IMR-90 (cell line): ENCODE results near the gene CYSLTR2. TPM values are rescaled to one million over a fixed set of nuclear protein-coding genes. Genes with fewer than 3 reads are reported as not detected.
A peak's percentile ranks its signal among the peaks of the same experiment; 100 is the strongest.

Experiments
- ATAC-seq: fragments of 200-7000 bp; cut with Tn5 transposase; 2 replicates; pipeline ENCODE4 v1.9.1; 2020; ENCODE audit warnings: low read depth, mild to moderate bottlenecking, moderate library complexity
- BruUV-seq: library from RNA; stranded (reverse); fragments of 400-500 nt; replicated peaks from 2 replicates; lab custom pipeline; 2021; lab: Mats Ljungman, UMichigan
- CTCF ChIA-PET: fragments of 300-600 bp; formaldehyde crosslinking; extraction: SDS; loops from one replicate; lab custom pipeline; 2021; ENCODE audit warnings: antibody characterized with exemption; lab: Yijun Ruan, JAX
- POLR2A ChIA-PET: fragments of 300-600 bp; sonication (Branson Sonifier 250); formaldehyde crosslinking; loops from one replicate; lab custom pipeline; 2022; ENCODE audit warnings: antibody characterized with exemption; ENCODE audit not compliant: unreplicated experiment; lab: Charles Lee
- DNase-seq: peaks from one replicate; pipeline ENCODE4 v3.0.0; 2013
- H2AFZ ChIP-seq: replicated peaks from 2 replicates; pipeline ENCODE3; 2013; ENCODE audit warnings: low read length, mild to moderate bottlenecking; ENCODE audit not compliant: poor library complexity
- H2AK5ac ChIP-seq: 2 replicates; pipeline ENCODE4 v1.6.1; 2013; ENCODE audit warnings: low read depth, low read length, inconsistent platforms
- H2AK9ac ChIP-seq: replicated peaks from 2 replicates; pipeline ENCODE3; 2013; ENCODE audit warnings: mild to moderate bottlenecking, low read depth, low read length, moderate library complexity; ENCODE audit not compliant: poor library complexity
- H2BK120ac ChIP-seq: 2 replicates; pipeline ENCODE4 v1.6.1; 2013; ENCODE audit warnings: low read depth, low read length, inconsistent platforms
- H2BK15ac ChIP-seq: 3 replicates; pipeline ENCODE4 v1.6.1; 2013; ENCODE audit warnings: low read depth, low read length, inconsistent platforms
- H2BK20ac ChIP-seq: 2 replicates; pipeline ENCODE4 v1.6.1; 2013; ENCODE audit warnings: low read depth, mild to moderate bottlenecking, inconsistent platforms, low read length, moderate library complexity
- H2BK5ac ChIP-seq: 2 replicates; pipeline ENCODE4 v1.6.1; 2013; ENCODE audit warnings: mild to moderate bottlenecking, low read depth, low read length, inconsistent platforms; ENCODE audit not compliant: poor library complexity, severe bottlenecking
- H3K14ac ChIP-seq: replicated peaks from 2 replicates; pipeline ENCODE4 v1.6.1; 2013; ENCODE audit warnings: low read depth, low read length, inconsistent platforms
- H3K18ac ChIP-seq: 2 replicates; pipeline ENCODE4 v1.6.1; 2013; ENCODE audit warnings: low read depth, low read length, control low read depth
- H3K23ac ChIP-seq: 2 replicates; pipeline ENCODE4 v1.6.1; 2013; ENCODE audit warnings: low read depth, low read length, inconsistent platforms
- H3K27ac ChIP-seq: 2 replicates; pipeline ENCODE4 v1.5.1; 2013; ENCODE audit warnings: mild to moderate bottlenecking, control low read depth, low read length; ENCODE audit not compliant: insufficient read depth
- H3K27me3 ChIP-seq: 2 replicates; pipeline ENCODE4 v1.6.1; 2013; ENCODE audit warnings: low read length; ENCODE audit not compliant: control insufficient read depth, insufficient read depth
- H3K36me3 ChIP-seq: 2 replicates; pipeline ENCODE4 v1.6.1; 2013; ENCODE audit warnings: low read length, mixed read lengths; ENCODE audit not compliant: control insufficient read depth, insufficient read depth
- H3K4ac ChIP-seq: 2 replicates; pipeline ENCODE4 v1.6.1; 2013; ENCODE audit warnings: low read depth, low read length, inconsistent platforms
- H3K4me1 ChIP-seq: 2 replicates; pipeline ENCODE4 v1.6.1; 2013; ENCODE audit warnings: low read length, mixed read lengths; ENCODE audit not compliant: control insufficient read depth, insufficient read depth
- H3K4me2 ChIP-seq: 2 replicates; pipeline ENCODE4 v1.6.1; 2013; ENCODE audit warnings: low read depth, mild to moderate bottlenecking, control low read depth, low read length, moderate library complexity
- H3K4me3 ChIP-seq: 2 replicates; pipeline ENCODE4 v1.5.1; 2013; ENCODE audit warnings: low read depth, mild to moderate bottlenecking, control low read depth, low read length, moderate library complexity; ENCODE audit not compliant: insufficient read depth
- H3K56ac ChIP-seq: 2 replicates; pipeline ENCODE4 v1.6.1; 2013; ENCODE audit warnings: low read length, inconsistent platforms; ENCODE audit not compliant: insufficient read depth; ENCODE audit errors: extremely low read depth
- H3K79me1 ChIP-seq, 2 experiments: 2 replicates each; pipeline ENCODE4 v1.6.1; 2013; ENCODE audit warnings: low read length in 2 of 2, inconsistent platforms in 1 of 2, low read depth in 1 of 2
- H3K9ac ChIP-seq: 2 replicates; pipeline ENCODE4 v1.6.1; 2013; ENCODE audit warnings: low read depth, low read length, control low read depth
- H3K9me1 ChIP-seq: 2 replicates; pipeline ENCODE4 v1.6.1; 2013; ENCODE audit warnings: low read length, inconsistent platforms; ENCODE audit not compliant: insufficient read depth
- H3K9me3 ChIP-seq: 2 replicates; pipeline ENCODE4 v1.6.1; 2013; ENCODE audit warnings: low read length; ENCODE audit not compliant: control insufficient read depth, insufficient read depth
- H4K20me1 ChIP-seq: 2 replicates; pipeline ENCODE4 v1.6.1; 2013; ENCODE audit warnings: low read length, inconsistent platforms; ENCODE audit not compliant: insufficient read depth
- H4K5ac ChIP-seq: 2 replicates; pipeline ENCODE4 v1.6.1; 2013; ENCODE audit warnings: mild to moderate bottlenecking, low read depth, low read length, control low read depth
- H4K8ac ChIP-seq, 2 experiments: 2 replicates each; pipeline ENCODE4 v1.6.1; 2013; ENCODE audit warnings: low read depth in 2 of 2, low read length in 2 of 2, control low read depth in 1 of 2, inconsistent platforms in 1 of 2
- H4K91ac ChIP-seq: 2 replicates; pipeline ENCODE4 v1.6.1; 2013; ENCODE audit warnings: low read depth, low read length, inconsistent platforms; ENCODE audit not compliant: insufficient read depth
- BHLHE40 ChIP-seq: fragments of 150-350 bp; IDR thresholded peaks from 2 replicates; pipeline ENCODE4 v1.6.1; 2016; ENCODE audit warnings: mild to moderate bottlenecking, low read depth, low read length
- CEBPB ChIP-seq: IDR thresholded peaks from 2 replicates; pipeline ENCODE4 v1.6.1; 2012; ENCODE audit warnings: low read depth, low read length, improper control_type of control experiment
- CHD1 ChIP-seq: IDR thresholded peaks from 2 replicates; pipeline ENCODE4 v1.6.1; 2012; ENCODE audit warnings: low read depth, low read length, improper control_type of control experiment
- CTCF ChIP-seq: conservative IDR thresholded peaks from 2 replicates; pipeline ENCODE4 v1.5.1; 2012; ENCODE audit warnings: mild to moderate bottlenecking, low read depth, low read length, improper control_type of control experiment
- ELK1 ChIP-seq: fragments of 150-350 bp; IDR thresholded peaks from 2 replicates; pipeline ENCODE4 v1.6.1; 2016; ENCODE audit warnings: low read depth, mild to moderate bottlenecking, low read length, moderate library complexity, borderline replicate concordance
- FOS ChIP-seq: fragments of 150-350 bp; IDR thresholded peaks from 2 replicates; pipeline ENCODE4 v1.6.1; 2016; ENCODE audit warnings: low read depth, low read length
- MAFK ChIP-seq: IDR thresholded peaks from 2 replicates; pipeline ENCODE4 v1.6.1; 2012; ENCODE audit warnings: low read depth, low read length, improper control_type of control experiment
- MAZ ChIP-seq: IDR thresholded peaks from 2 replicates; pipeline ENCODE4 v1.6.1; 2012; ENCODE audit warnings: low read depth, mild to moderate bottlenecking, low read length, improper control_type of control experiment, moderate library complexity, borderline replicate concordance
- NFE2L2 ChIP-seq: fragments of 150-350 bp; IDR thresholded peaks from 2 replicates; pipeline ENCODE4 v1.6.1; 2016; ENCODE audit warnings: low read depth, mild to moderate bottlenecking, low read length
- POLR2A ChIP-seq: IDR thresholded peaks from 2 replicates; pipeline ENCODE4 v1.6.1; 2012; ENCODE audit warnings: mild to moderate bottlenecking, low read depth, low read length
- RAD21 ChIP-seq: IDR thresholded peaks from 2 replicates; pipeline ENCODE4 v1.6.1; 2012; ENCODE audit warnings: low read length, improper control_type of control experiment
- RFX5 ChIP-seq: IDR thresholded peaks from 2 replicates; pipeline ENCODE4 v1.8.0; 2012; ENCODE audit warnings: low read depth, mild to moderate bottlenecking, low read length, moderate library complexity
- SMC3 ChIP-seq: fragments of 150-350 bp; IDR thresholded peaks from 2 replicates; pipeline ENCODE4 v1.6.1; 2016; ENCODE audit warnings: low read depth, mild to moderate bottlenecking, antibody characterized with exemption, low read length, moderate library complexity
- USF2 ChIP-seq: fragments of 150-350 bp; IDR thresholded peaks from 2 replicates; pipeline ENCODE4 v1.6.1; 2017; ENCODE audit warnings: mild to moderate bottlenecking, antibody characterized with exemption, low read length, low read depth
- WGBS, 2 experiments: methylation state at CpG; one replicate each; pipeline versions ENCODE4 v1.1.5 to v1.1.7; 2013; ENCODE audit warnings: missing lambda C conversion rate in 2 of 2; ENCODE audit not compliant: insufficient read length in 1 of 2; ENCODE audit errors: extremely low coverage in 2 of 2; 5-methylcytosine and 5-hydroxymethylcytosine counted together
- dilution Hi-C: fragments of 300-500 bp; cut with HindIII; formaldehyde crosslinking; loops from one replicate; pipeline ENCODE4 v1.14.3; 2018; ENCODE audit warnings: low sequenced_read_pairs; ENCODE audit not compliant: unreplicated experiment
- in situ Hi-C: fragments of 300-500 bp; cut with MboI; formaldehyde crosslinking; loops from 3 replicates; pipeline ENCODE4 v1.14.3; 2019; ENCODE audit warnings: low sequenced_read_pairs, inconsistent platforms, mixed read lengths
- intact Hi-C: fragments of 100-400 bp; cut with micrococcal nuclease; formaldehyde crosslinking; loops from 2 replicates; pipeline ENCODE4 v1.10.0; 2022
- polyA plus RNA-seq, 3 experiments: library from polyadenylated mRNA; depleted of rRNA; stranded (reverse); fragments of >200 nt; gene quantifications; 2 replicates each; pipeline ENCODE4 v1.2.3, GENCODE V29; 2012; ENCODE audit warnings: low replicate concordance in 1 of 3
- total RNA-seq: library from RNA; depleted of rRNA; stranded (reverse); fragments of >200 nt; gene quantifications from 2 replicates; pipeline ENCODE4 v1.2.3, GENCODE V29; 2012

Gene CYSLTR2
- total and polyA plus RNA-seq, 2 of the 4 experiments (the other 2 are of a cell fraction): not detected

GRCh38 chr13:48749699-48750473, 96.2 kb downstream of the CYSLTR2 start:
- 0% methylated on average over 1 of the region's 15 CpGs; no CpG with 5 or more reads in 1 of the 2 experiments for WGBS, 2 experiments
- POLR2A ChIA-PET: no interaction called here
- in situ Hi-C loops (no loop called here), intact Hi-C loops (no loop called here), dilution Hi-C loops (no loop called here)
- H3K4ac ChIP-seq: no peak overlapping the region
- no peak overlapping the region for H3K9ac ChIP-seq
- peak overlapping the region; percentile 2 for H2BK5ac ChIP-seq
- H2AK9ac ChIP-seq: no peak overlapping the region
- no peak overlapping the region for H3K27ac ChIP-seq
- ATAC-seq: peak; percentile 98
- BruUV-seq: no TSS peak
- peak overlapping the region; percentile 56; the same call in 1 of the 3 replicates for H2BK15ac ChIP-seq
- peaks cover 5% of the 10 kb centered on the region; the same call in 1 of the 2 replicates for H3K9me1 ChIP-seq
- no peaks in the 10 kb centered on the region for H3K79me1 ChIP-seq
- no peak overlapping the region for H3K56ac ChIP-seq
- peaks cover 8% of the 10 kb centered on the region for H3K4me1 ChIP-seq
- H3K27me3 ChIP-seq: no peaks in the 10 kb centered on the region
- H3K4me3 ChIP-seq: no peak overlapping the region
- no peak overlapping the region for H3K18ac ChIP-seq
- H3K23ac ChIP-seq: no peak overlapping the region
- CTCF ChIA-PET: interaction anchor here (0.8 to 1.7 kb wide), 4 partner anchors 15 to 157 kb away, joined by 3 to 5 read pairs (median 4); no protein-coding TSS in a partner anchor
- H2BK20ac ChIP-seq: no peak overlapping the region
- H4K5ac ChIP-seq: no peak overlapping the region
- H3K36me3 ChIP-seq: no peaks in the 10 kb centered on the region
- H4K91ac ChIP-seq: no peak overlapping the region
- H3K4me2 ChIP-seq: 0 out of 2 replicates have a peak overlapping the region, but pooled peaks have one; percentile 8
- H4K8ac ChIP-seq: peak overlapping the region in 1 of 2 experiments; percentile 82; a peak in 1 of 4 replicates
- no peak overlapping the region for H2AK5ac ChIP-seq
- no peaks in the 10 kb centered on the region for H3K9me3 ChIP-seq
- peak; percentile 99 for DNase-seq
- no peak overlapping the region for H3K14ac ChIP-seq
- H2AFZ ChIP-seq: no peak overlapping the region
- H4K20me1 ChIP-seq: no peaks in the 10 kb centered on the region
- H2BK120ac ChIP-seq: no peak overlapping the region
- TF ChIP-seq RAD21 (peak; percentile 46; the same call in 1 of the 2 replicates), SMC3 (peak; percentile 39), MAZ (peak; percentile 90), CTCF (peak; percentile 58), USF2 (no peak), CEBPB (peak; percentile 83), MAFK (no peak), POLR2A (no peak), BHLHE40 (peak; percentile 69; the same call in 1 of the 2 replicates), FOS (peak; percentile 97), RFX5 (no peak), ELK1 (no peak), NFE2L2 (peak; percentile 32; the same call in 1 of the 2 replicates), CHD1 (no peak)
